HTR-8/SVneo (cell line): ENCODE data around the gene BCAS1.

ENCODE experiments used
- DNase-seq: peaks from one replicate; pipeline ENCODE4 v3.0.0; 2011; ENCODE audit warnings: low spot score, mixed read lengths; ENCODE audit not compliant: insufficient read length
- FAIRE-seq: peaks from 2 replicates; lab custom pipeline; 2011; peaks lifted over from hg19 to GRCh38; lab: Jason Lieb, UNC

The BCAS1 gene

GRCh38 chr20:53900380-53900999 lies 169.9 kb downstream of the BCAS1 start:
- FAIRE-seq: peak; percentile 74
- DNase-seq: no peak

- FAIRE-seq (peak; percentile 98), DNase-seq (peak; percentile 98)
Observed at GRCh38 chr20:53899351-53900167, 170.8 kb downstream of the BCAS1 start.

GRCh38 chr20:53898556-53898931 lies 171.8 kb downstream of the BCAS1 start:
- FAIRE-seq: no peak

GRCh38 chr20:53897884-53898555 lies 172.4 kb downstream of the BCAS1 start:
- peak; percentile 60 for FAIRE-seq
- no peak for DNase-seq

More at GRCh38 chr20:53898556-53898931, 171.8 kb downstream of the BCAS1 start:
- DNase-seq: no peak

- DNase-seq (no peak), FAIRE-seq (no peak)
Observed at GRCh38 chr20:53896647-53897046, 173.7 kb downstream of the BCAS1 start.

- FAIRE-seq (no peak), DNase-seq (no peak)
Observed at GRCh38 chr20:53896041-53896440, 174.4 kb downstream of the BCAS1 start.

- no peak for FAIRE-seq
Observed at GRCh38 chr20:53895385-53895755, 175.0 kb downstream of the BCAS1 start.

GRCh38 chr20:53894707-53895384 lies 175.5 kb downstream of the BCAS1 start:
- FAIRE-seq (no peak), DNase-seq (no peak)

More at GRCh38 chr20:53895385-53895755, 175.0 kb downstream of the BCAS1 start:
- no peak for DNase-seq
